CD4-positive, alpha-beta T cell treated with Interleukin-6 for 4 hours (primary cell): ENCODE results near the gene ATP6V0A1.
"Not testable (repeated sequence)": the region's sequence is repeated elsewhere in the genome, so short reads cannot be mapped to it uniquely, and the experiment has no call there.

Experiments
- DNase-seq: peaks from one replicate; pipeline ENCODE4 v3.0.0-alpha.2; 2020; ENCODE audit warnings: mixed read lengths

ATP6V0A1 gene

DNA sequence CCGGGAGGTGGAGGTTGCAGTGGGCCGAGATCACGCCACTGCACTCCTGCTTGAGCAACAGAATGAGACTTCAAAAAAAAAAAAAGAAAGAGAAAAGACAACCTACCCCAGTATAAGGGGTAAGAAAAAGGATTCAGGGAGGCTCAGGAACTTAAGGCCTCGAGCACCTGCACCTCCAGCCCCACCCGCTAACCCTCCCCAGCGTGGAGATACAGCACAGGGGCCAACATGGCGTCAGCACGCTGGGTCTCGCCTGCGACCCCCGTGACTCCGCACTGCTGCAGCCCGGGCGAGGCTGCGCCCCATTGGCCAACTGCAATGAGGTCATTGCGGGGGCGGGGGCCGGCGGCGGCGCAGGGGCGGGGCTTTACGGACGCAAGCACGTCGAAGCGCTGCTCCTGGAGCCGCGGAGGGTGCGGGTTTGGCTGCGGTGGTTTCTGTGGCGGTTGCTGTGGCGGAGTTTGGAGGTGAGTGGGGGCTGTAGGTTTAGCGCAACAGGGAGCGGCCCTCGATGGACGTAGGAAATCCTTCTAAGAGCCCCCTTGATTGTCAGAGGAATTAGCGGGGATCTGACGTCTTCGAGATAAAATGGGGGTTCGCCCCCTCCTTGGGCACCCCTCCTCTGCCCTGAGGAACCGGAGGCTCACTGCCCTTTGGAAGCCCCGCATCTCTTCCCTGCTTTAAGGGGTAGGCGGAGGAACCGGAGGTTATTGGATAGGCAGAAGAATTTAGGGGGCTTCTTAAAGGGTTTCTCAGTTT lies at the start of gene ATP6V0A1:
Gene ATP6V0A1 (plus strand): TSS at position 382 of the 759 bp plus-strand sequence. CDS start 2,017 bp downstream, outside the sequence.
- peak; percentile 90 for DNase-seq

DNA sequence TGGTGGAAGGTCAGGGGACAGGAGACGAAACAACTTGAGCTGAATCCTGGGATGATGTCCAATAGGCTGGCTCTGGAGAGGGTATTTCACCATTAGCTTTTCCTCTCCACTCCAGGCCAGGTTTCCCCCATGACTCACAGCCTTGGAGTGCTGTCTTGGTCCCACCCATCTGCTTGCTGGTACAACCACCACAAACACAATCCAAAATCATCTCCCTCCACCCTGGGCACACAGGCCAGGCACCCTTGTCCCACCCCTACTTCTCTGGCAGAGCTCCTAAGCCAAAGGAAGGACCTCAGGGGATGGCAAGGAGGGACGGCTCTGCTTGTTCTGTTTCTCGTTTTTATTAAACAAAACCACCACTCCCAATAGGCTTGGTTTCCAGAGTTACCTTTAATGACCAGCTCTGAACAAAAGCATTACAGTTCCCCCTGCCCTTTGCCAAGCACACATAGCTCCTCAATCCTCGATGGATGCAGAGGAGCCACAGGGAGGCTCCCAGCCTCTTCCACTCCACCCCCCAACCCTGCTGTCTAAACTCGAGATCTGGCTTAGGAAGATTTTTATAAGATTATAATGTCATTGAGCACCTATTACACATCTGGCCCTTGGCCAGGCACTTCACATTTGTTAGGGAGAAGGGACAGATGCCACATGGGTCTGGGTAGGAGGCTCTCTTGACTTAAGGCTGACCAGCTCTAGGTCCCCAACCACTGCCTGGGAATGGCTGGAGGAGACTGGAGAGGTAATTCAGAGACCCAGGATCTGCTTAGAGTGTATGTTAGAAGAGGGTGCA lies 49.0 kb upstream of the ATP6V0A1 start:
- DNase-seq = no peak

DNA sequence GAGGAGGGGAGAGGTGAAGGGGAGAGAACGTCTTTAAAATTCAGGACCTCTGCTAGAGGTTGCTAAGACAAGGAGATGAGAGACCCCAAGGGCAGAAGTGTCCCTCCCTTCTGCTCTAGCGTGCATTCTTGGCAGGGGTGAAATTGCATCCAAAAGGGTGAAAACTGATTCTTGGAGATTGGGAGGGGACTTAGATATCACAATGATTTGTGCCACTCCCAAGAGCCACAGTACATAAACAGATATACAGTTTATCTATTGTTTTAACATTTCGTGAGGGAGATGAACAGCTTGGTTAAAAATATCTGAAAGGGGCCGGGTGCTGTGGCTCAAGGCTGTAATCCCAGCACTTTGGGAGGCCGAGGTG lies 48.4 kb upstream of the ATP6V0A1 start:
- DNase-seq = no peak

DNA sequence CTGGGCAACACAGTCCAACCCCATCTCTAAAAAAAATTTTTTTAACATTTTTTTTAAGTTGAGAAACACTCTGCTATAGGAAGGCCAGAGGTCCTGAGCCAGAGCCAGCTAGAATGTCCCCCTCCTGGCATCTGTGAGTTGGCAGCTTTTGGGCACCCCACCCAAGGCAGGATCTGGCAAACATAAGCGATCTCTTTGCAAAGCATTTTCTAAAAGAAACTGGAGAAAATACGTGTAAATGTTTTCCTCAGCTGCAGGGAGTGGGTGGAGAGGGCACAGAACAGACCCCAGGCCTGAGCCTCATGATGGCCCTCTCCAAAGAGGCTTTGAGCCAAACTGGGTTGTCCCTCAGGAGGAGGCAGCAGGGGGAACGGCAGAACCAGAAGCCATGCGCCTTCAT lies 47.3 kb upstream of the ATP6V0A1 start:
- DNase-seq = no peak

DNA sequence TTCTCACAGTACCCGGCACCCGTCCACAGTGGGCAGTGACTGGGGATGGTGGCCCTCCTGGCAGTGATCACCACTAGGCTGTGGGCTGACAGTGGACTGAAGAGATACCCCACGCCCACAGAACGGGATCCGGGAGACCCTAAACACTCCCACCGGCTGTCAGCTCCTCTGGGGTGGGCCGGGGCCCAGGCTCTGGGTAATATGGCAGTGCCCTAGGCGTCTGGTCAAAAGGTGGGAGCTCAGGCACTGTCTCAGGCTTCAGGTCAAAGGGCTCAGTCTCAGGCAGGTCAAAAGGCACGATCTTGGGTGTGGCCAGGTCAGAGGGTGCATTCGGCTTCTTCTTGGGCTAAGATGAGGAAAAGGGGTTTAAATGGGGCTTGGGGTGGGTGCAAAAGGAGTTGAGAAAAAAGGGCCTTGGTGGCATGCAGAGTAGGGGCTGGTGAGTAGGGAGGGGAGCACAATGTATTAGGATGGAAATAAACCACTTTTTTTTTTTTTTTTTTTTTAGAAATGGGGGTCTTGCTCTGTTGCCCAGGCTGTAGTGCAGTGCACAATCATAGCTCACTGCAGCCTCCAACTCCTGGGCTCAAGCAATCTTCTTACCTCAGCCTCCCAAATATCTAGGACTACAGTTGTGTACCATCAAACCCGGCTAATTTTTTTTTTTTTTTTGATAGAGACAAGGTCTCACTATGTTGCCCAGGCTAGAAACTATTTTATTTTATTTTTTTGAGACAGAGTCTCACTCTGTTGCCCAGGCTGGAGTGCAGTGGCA lies 46.6 kb upstream of the ATP6V0A1 start:
- DNase-seq = no peak

DNA sequence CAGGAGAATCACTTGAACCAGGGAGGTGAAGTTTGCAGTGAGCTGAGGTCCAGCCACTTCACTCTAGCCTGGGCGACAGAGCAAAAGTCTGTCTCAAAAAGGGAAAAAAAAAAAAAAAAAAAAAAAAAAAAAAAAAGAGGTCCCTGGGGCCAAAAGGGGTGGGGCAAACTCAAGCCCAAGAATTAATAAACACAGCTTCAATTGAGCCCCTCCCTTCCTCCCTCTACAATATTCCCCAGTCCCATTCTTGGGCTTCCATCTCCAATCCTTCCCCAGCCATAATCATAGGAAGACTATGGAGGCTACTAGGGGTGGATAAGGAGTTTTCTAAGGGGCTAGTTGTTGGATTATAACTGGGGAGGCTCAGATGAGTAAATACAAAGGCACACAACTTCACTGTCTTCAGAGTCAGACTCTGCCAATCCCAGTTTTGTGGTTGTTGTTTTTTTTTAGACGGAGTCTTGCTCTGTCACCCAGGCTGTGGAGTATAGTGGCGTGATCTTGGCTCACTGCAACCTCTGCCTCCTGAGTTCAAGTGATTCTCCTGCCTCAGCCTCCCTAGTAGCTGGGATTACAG lies 45.1 kb upstream of the ATP6V0A1 start:
- no peak for DNase-seq

DNA sequence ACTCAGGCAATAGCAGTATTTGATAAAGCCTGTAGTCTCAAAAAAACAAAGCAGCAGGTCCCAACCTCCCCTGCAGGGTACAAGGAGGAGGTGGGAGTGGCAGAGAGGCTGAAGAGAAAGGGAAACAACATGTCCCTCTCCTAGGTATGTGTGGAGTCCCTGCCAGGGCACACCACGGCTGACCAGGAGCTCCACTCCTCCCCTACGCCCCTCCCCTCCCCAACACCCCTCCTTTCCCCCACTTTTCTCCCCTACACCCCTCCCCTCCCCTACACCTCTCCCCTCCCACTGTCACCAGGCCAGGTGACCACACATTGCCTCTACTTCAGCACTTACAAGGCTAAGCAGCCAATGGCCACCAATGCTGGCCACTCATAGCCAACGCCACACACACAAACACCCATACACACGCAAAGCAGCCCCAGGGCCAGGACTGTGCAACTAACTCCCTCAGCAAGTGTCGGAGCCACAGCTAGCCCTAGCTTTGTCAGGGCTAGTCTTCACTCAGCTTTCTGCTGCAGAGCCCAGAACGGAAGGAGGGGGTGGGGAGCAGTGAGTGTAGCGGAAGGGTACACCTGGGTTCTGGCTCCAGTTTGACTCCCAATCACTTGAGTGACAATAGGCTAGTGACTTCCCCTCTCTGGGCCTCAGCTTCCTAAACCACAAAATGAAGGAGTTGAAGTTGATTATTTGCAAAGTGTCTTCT lies 43.8 kb upstream of the ATP6V0A1 start:
- DNase-seq = peak; percentile 70

DNA sequence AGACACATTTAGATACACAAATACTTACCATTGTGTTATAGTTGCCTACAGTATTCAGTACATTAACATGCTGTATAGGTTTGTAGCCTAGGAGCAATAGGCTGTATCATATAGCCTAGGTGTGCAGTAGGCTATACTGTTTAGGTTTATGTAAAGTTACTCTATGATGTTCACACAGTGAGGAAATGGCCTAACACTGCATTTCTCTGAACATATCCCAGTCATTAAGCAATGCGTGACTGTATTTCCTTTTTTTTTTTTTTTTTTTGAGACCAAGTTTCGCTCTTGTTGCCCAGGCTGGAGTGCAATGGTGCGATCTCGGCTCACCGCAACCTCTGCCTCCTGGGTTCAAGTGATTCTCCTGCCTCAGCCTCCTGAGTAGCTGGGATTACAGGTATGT lies 40.7 kb upstream of the ATP6V0A1 start:
- not testable (repeated sequence) for DNase-seq

DNA sequence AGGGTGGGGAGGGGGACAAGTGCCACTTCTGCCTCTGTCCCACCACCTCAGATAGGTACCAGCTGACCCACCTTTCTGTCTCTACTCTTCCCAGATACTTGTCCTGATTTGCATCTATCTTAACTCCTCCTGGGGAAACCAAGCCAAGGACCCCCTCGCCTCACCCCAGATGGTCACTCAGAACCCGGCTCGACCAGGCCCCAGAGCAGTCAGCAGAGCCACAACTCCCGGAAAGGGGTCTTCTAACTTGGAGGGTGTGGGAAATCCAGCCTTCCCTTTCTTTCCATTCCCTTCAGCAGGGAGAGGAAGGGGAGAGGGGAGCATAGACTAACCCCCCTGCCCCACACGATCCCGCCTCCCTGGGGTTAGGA lies 37.6 kb upstream of the ATP6V0A1 start:
- no peak for DNase-seq

DNA sequence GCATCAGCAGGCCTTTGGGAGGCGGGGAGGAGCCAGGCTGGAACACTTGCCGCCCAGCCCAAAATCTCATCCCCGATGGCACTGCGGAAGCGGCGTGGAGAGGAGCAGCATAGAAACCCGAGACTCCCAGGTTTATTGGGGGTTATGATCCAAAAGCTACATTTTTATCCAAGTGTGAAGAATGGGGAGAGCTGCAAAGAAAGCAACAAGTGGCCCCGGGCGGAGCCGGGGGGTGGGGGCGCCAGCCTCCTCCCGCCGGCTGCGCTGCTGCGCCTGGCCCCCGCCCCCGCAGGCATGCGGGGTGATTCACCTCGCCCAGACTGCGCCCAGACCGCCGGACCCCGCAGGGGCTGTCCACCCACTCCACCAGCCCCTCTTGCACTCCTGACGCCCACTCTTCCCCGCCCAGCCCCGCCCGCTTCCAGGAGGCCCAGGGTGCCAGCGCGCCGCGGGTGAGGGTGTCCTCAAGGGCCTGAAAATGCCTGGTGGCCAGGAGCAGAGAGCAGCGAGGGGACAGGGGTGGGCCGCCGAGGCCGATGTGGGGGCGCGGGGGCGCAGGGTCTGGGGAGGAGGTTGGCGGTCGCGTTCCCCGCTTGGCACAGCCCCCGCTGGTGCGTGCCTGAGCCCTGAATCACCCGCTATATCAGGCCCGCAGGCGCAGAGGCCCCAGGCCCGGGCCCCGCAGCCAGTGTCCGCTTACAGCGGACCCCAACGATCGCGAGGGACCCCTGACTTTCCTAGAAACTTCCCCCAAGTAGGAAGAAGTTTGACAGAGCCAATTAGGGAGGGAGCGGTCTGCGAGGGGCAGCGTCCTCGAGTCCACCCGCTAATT lies 37.0 kb upstream of the ATP6V0A1 start:
- no peak for DNase-seq

DNA sequence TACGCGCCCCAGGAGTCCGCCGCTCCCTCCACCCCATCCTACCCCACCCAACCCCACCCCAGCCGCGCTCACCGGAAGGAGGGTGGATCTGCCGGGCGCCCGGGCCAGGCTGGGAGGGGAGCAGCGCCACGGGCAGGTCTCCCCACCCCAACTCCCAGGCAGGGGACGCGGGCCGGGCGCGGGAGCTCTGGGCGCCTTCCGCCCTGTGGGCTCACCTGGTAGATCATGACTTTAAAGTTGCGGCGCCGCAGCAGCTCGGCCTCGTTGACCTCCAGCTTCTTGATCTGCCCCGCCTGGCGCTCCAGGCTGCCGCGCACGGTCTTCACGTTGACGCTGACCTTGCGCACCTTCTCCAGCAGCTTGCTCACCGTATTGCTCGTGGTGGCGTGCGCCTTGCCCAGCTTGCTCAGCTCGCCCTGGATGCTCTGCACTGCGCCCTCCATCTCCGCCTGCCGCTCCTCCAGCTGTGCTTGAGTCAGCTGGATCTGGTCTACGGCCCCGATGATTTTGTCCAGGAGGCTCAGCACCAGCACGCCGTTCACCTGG lies 36.2 kb upstream of the ATP6V0A1 start:
- DNase-seq = peak; percentile 39

DNA sequence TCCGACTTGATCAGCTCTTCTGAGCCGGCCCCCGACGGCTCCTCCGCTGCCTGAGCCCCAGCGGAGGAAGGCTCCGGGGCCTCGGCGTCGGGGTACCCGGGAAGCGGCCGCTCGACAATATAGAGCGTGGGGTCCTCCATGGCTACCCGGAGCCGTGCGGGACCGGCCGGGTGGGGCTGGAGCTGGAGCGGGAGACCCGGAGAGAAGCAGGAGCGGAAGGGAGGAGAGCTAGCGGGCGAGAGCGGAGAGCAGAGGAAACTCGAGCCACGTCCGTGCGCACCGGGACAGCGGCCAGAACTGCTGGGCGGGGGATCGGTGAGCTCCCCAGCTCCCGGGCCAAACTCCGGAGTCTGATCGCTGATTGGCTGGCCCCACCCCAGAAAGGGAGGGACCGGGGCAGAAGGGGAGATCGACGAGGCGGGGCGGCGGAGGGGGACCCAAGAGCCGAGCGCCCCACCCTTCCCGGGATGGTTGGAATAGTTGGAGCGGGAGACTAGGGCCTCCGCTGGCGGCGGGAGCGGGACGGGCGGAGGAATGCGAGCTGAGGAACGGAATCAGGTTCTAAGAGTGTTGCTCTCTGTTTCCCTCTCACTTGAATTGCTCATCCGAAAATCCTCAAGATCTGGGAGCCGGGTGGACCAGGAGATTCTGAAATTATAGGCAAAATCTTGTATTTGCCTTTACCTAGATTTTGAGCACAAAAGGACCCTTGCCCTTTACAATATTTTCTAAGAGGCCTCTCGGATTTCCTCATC lies 35.5 kb upstream of the ATP6V0A1 start, which contains the start of gene CAVIN1:
Gene CAVIN1 (minus strand): TSS at position 299 of the 755 bp plus-strand sequence. CDS start 159 bp downstream, at position 140.
- peak; percentile 6 for DNase-seq

DNA sequence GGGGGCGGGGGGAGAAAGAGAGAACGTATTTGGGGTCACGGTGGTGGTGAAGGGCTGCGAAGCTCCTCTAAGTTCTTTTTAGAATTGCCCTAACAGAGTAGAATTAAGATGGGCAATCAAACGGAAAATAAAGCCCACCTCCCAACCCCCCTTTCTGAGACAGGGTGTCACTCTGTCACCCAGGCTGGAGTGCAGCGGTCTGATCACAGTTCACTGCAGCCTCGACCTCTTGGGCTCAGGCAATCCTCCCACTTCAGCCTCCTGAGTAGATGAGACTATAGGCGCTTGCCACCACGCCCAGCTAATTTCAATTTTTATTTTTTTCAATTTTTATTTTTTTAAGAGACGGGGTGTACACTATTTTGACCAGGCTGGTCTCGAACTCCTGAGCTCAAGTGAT lies 34.9 kb upstream of the ATP6V0A1 start:
- no peak for DNase-seq

DNA sequence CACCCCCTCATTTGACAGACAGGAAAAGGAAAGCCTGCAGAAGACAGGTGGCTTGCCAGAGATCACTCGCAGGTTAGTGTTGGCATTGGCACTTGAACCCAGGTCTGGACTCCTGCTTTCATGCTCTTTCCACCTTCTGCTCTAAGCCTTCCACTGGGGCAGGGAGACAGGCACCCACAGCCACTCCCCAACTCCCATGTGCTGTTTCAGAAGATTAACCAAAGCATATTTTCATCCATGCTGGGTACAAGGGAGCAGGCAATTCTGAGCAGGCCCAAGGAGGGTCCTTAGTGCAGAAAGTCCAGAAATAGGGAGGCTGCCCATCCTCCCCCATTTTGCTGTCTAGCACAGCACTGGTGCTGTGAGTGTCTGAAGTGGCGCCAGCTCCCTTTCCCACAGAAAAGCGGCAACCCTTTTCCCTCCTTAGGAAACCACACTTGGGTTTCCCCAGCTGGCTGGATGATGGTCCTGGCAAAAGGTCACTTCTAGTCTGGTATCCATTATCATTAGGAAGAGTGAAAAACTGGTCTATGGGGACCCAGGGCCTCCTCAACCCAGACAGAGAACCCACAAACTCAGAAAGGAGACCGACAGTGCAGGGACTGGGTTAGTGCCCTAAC lies 33.6 kb upstream of the ATP6V0A1 start:
- DNase-seq = no peak

DNA sequence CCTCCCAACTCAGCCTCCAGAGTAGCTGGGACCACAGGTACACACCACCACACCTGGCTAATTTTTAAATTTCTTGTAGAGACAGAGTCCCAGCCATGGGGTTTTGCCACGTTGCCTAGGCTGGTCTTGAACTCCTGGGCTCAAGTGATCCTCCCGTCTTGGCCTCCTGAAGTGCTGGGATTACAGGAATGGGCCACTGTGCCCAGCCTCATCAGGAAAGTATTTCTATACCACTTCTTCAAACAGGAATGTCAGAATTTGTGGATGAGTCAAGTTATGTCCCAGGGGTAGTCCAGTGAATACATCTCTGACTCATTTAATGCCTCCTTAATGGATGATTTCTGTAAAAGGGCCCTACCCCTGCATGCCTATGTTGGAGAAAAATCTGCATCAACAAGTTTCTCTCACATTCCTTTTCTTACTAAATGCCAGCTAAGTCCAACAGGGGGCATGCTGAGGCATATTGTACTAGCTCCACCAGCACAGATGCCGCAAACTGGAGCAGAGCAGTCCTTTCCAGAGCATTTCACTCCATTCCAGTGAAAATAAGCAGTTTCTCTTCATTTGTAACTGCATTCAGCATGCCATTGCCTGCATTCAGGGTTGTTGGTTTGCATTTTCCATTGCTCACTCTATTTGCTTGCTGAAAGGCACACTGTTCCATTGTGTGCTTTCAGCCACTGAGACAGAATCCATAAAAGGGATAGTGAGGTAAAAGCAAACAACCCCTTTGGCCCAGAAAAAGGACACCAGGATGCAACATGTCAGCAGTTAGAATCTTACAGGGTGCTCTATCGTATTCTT lies 30.3 kb upstream of the ATP6V0A1 start:
- DNase-seq = peak; percentile 56

DNA sequence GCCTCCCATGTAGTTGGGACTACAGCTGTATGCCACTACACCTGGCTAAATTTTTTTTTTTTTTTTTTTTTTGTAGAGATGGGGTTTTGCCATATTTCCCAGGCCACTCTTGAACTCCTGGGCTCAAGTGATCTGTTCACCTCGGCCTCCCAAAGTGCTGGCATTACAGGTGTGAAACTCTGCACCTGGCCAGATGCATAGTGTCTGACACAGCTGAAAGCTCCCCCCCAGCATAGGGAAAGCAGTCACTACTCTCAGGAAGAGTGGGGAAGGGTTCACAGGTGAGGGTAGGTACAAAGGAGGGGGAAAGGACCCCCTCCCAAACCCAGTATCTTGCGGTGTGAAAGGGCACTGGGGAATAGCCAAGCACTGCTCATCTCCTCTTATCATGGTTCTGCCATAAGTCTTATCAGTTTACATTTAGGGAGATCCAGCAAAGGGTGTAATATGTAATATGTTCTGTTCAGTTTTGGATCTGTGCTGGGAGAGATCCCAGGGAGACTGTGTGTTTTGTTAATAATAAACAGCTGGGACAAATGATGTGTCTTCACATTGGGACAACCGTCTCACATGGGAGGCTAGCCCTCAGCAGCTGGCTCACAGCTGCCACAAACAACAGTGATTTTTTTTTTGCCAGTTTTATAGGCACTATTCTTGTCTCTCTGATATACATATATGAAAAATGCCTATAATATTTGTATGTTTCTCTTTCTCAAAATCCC lies 28.8 kb upstream of the ATP6V0A1 start:
- DNase-seq = no peak

DNA sequence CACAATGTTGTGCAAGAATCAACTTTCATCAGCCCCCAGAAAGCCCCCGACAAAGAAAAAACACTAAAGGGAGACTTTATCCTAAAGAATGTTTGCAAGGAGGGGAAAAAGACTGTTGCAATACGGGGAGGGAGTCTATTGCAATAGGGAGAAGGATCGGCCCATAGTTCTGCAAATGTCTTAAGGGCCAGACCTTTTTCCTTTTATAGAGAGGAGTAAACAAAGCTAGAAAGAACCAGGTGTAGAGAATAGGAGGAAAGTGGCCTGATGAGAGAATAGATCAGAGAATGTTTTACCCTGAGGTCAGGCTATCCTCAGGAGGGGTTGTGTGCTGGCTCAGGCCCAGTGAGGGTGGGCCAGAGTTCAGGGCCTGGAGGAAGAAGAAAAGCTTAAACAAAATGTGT lies 26.9 kb upstream of the ATP6V0A1 start:
- no peak for DNase-seq

DNA sequence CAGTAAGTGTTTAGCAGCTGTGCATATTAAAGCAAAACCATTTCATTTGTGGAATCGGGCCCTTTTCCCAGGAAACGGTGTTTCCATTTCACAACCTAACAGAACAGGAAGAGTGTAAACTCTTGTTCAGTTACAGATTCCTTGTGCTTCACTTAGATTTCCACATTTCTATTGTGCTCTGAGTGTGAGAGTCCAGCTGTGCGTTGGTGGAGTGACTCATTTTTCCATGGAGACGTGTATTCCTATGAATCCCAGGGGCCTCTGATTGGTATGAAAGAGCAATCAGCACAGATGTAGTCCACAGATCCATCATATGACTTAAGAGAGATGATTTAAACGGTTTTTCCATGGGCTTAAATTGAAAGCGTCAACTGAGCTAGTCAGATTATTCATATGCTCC lies 22.3 kb upstream of the ATP6V0A1 start:
- DNase-seq = no peak
